HepG2 (cell line): ENCODE data around the gene THADA. TPM values are rescaled to one million over a fixed set of nuclear protein-coding genes. Genes with fewer than 3 reads are reported as not detected.

ENCODE experiments used
- ATAC-seq: fragments of 200-7000 bp; cut with Tn5 transposase; 3 replicates; pipeline ENCODE4 v1.9.1; 2020; ENCODE audit warnings: mild to moderate bottlenecking, moderate library complexity
- BruUV-seq: library from RNA; stranded (reverse); fragments of 400-500 nt; replicated peaks from 2 replicates; lab custom pipeline; 2021; lab: Mats Ljungman, UMichigan
- CTCF ChIA-PET: fragments of 300-600 bp; formaldehyde crosslinking; extraction: SDS; loops from one replicate; lab custom pipeline; 2021; ENCODE audit warnings: low total read pairs, inconsistent platforms, low intra/inter-chr PET ratio; lab: Yijun Ruan, JAX
- POLR2A ChIA-PET: fragments of 350-600 bp; sonication (Branson Sonifier 250); formaldehyde crosslinking; loops from one replicate; lab custom pipeline; 2020; ENCODE audit warnings: antibody characterized with exemption, inconsistent platforms; lab: Yijun Ruan, JAX
- DNase-seq: peaks from one replicate; pipeline ENCODE4 v3.0.0-alpha.2; 2015; ENCODE audit warnings: low spot score
- FAIRE-seq: peaks from 3 replicates; lab custom pipeline; 2011; peaks lifted over from hg19 to GRCh38; lab: Jason Lieb, UNC
- H2AFZ ChIP-seq: one replicate; pipeline ENCODE4 v1.6.1; 2011; ENCODE audit warnings: low read length, inconsistent platforms
- H3K27ac ChIP-seq: fragments of 300-600 bp; 3 replicates; pipeline ENCODE4 v1.8.0; 2011; ENCODE audit warnings: mixed run types, mild to moderate bottlenecking, mixed read lengths, low read length, inconsistent platforms; ENCODE audit not compliant: insufficient read depth; ENCODE audit errors: extremely low read length
- H3K27me3 ChIP-seq, 2 experiments: fragments of 200-600 bp in 1 of 2; 2 replicates in 1 of 2; 3 replicates in 1 of 2; pipeline versions ENCODE4 v1.6.0 to v1.8.0; 2011; ENCODE audit warnings: low read length in 2 of 2, mild to moderate bottlenecking in 2 of 2, moderate library complexity in 2 of 2, inconsistent platforms in 1 of 2; ENCODE audit not compliant: insufficient read depth in 2 of 2, control insufficient read depth in 1 of 2
- H3K36me3 ChIP-seq, 2 experiments: fragments of 200-600 bp in 1 of 2; replicated peaks in 1 of 2; 2 replicates in 1 of 2; 3 replicates in 1 of 2; pipeline versions ENCODE4 v1.5.1 to v1.8.0; 2011; ENCODE audit warnings: low read length in 2 of 2, inconsistent platforms in 1 of 2; ENCODE audit not compliant: insufficient read depth in 2 of 2, control insufficient read depth in 1 of 2
- H3K4me1 ChIP-seq: 2 replicates; pipeline ENCODE4 v1.5.1; 2012; ENCODE audit warnings: low read length, inconsistent platforms; ENCODE audit not compliant: insufficient read depth
- H3K4me2 ChIP-seq: 2 replicates; pipeline ENCODE4 v1.6.0; 2011; ENCODE audit warnings: low read depth, low read length, inconsistent platforms
- H3K4me3 ChIP-seq, 3 experiments: fragments of 200-600 bp in 1 of 3; sonication (generic), shearing (Covaris generic) in 1 of 3; replicated peaks in 1 of 3; 2 replicates each; pipeline ENCODE4 v1.5.1; 2011 to 2016; ENCODE audit warnings: low read length in 3 of 3, inconsistent platforms in 2 of 3, low read depth in 2 of 3, mild to moderate bottlenecking in 2 of 3, control low read depth in 1 of 3, mixed read lengths in 1 of 3; ENCODE audit not compliant: insufficient read depth in 1 of 3
- H3K79me2 ChIP-seq: one replicate; pipeline ENCODE4 v1.6.1; 2011; ENCODE audit warnings: low read length, inconsistent platforms; ENCODE audit not compliant: insufficient read depth
- H3K9ac ChIP-seq: 2 replicates; pipeline ENCODE4 v1.6.0; 2011; ENCODE audit warnings: mild to moderate bottlenecking, low read depth, low read length, inconsistent platforms; ENCODE audit not compliant: insufficient read depth
- H3K9me3 ChIP-seq: 2 replicates; pipeline ENCODE4 v1.5.1; 2012; ENCODE audit warnings: mild to moderate bottlenecking, low read length
- H4K20me1 ChIP-seq: 2 replicates; pipeline ENCODE4 v1.6.0; 2011; ENCODE audit warnings: inconsistent platforms, mild to moderate bottlenecking, low read length, moderate library complexity; ENCODE audit not compliant: insufficient read depth
- DNMT3B ChIP-seq: conservative IDR thresholded peaks from 2 replicates; pipeline ENCODE4 v1.6.1; 2016; ENCODE audit warnings: missing biosample characterization, control low read depth
- FOSL1 ChIP-seq: sonication (generic); formaldehyde crosslinking; IDR thresholded peaks from 2 replicates; pipeline ENCODE4 v1.9.0; 2021; ENCODE audit warnings: missing genetic modification reagents, borderline replicate concordance
- MYNN ChIP-seq: sonication (generic); formaldehyde crosslinking; IDR thresholded peaks from 2 replicates; pipeline ENCODE4 v1.4.0; 2020; ENCODE audit warnings: mild to moderate bottlenecking, low read depth, missing genetic modification reagents
- ZMYM4 ChIP-seq: sonication (generic); formaldehyde crosslinking; IDR thresholded peaks from 2 replicates; pipeline ENCODE4 v1.8.1; 2023; ENCODE audit warnings: mild to moderate bottlenecking, missing genetic modification reagents
- ZNF567 ChIP-seq: sonication (generic); formaldehyde crosslinking; IDR thresholded peaks from 2 replicates; pipeline ENCODE4 v1.8.1; 2023; ENCODE audit warnings: mild to moderate bottlenecking, missing genetic modification reagents, borderline replicate concordance
- WGBS: methylation state at CpG from one replicate; pipeline ENCODE4 v1.1.6; 2017; ENCODE audit warnings: low lambda C conversion rate; 5-methylcytosine and 5-hydroxymethylcytosine counted together
- in situ Hi-C: cut with HindIII; loops from 2 replicates; pipeline ENCODE4 v1.10.0; 2017; ENCODE audit warnings: low pct_unique_long_range_greater_than_20kb; ENCODE audit not compliant: extremely low pct_ligation_motif_present
- intact Hi-C: fragments of 100-400 bp; cut with micrococcal nuclease; formaldehyde crosslinking; loops from one replicate; pipeline ENCODE4 v1.10.0; 2022; ENCODE audit not compliant: unreplicated experiment
- polyA plus RNA-seq, 8 experiments: library from polyadenylated mRNA; depleted of rRNA in 3 of 8; stranded (reverse) in 7 of 8; unstranded in 1 of 8; fragments of >200 nt; fragmentation: Illumina TruSeq in 4 of 8; extraction: Trizol in 4 of 8; gene quantifications; 2 replicates each; pipeline versions ENCODE4 v1.2.1 to v1.2.3, GENCODE V29; 2011 to 2016; ENCODE audit warnings: low read depth in 4 of 8, missing spikeins in 1 of 8, mixed read lengths in 1 of 8; ENCODE audit not compliant: insufficient read depth in 1 of 8
- total RNA-seq, 5 experiments: library from RNA; depleted of rRNA; stranded (reverse); fragments of >200 nt; fragmentation: Illumina TruSeq; extraction: Trizol; gene quantifications; 2 replicates each; pipeline ENCODE4 v1.2.3, GENCODE V29; 2016; ENCODE audit warnings: low read depth in 1 of 5
- TF ChIP-seq, protein P1 (sequence below): sonication (generic); formaldehyde crosslinking; conservative IDR thresholded peaks from 2 replicates; pipeline ENCODE4 v1.8.0; 2022; ENCODE audit warnings: mild to moderate bottlenecking, moderate library complexity, missing genetic modification reagents
- TF ChIP-seq, protein P2 (sequence below): sonication (generic); formaldehyde crosslinking; IDR thresholded peaks from 2 replicates; pipeline ENCODE4 v1.4.0; 2020; ENCODE audit warnings: missing genetic modification reagents
- TF ChIP-seq, protein P3 (sequence below): sonication (generic); formaldehyde crosslinking; IDR thresholded peaks from 2 replicates; pipeline ENCODE4 v1.5.1; 2020; ENCODE audit warnings: missing genetic modification reagents, mild to moderate bottlenecking, borderline replicate concordance

THADA gene
- total and polyA plus RNA-seq, 2 of the 13 experiments (the other 11 are each of a cell fraction or from before 2014, with no cell fraction given) = 12.7 to 21.7 TPM

DNA sequence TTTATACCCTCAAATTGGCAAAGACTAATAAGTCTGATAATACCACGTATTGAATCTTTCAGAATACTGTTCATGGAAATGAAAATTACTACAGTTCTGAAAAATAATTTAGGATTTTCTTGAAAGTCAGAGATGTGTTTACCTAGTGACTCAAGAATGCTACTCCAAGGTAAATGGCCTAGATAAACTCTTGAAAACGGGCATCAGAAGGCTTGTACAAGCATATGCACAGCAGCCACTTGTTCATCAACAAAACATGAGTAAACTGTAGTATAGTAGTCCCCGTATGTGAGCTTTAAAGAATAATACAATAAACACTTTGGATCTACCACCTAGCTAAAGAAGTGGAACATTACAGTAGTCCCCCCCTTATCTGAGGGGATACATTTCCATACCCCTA lies 157.5 kb downstream of the THADA start:
- Histone ChIP-seq H4K20me1 (no peaks in the 10 kb centered on the region), H3K36me3 (0 out of 5 replicates have a peak, but pooled peaks cover 0 to 2% of the 10 kb centered on the region in 2 experiments), H3K9me3 (no peaks in the 10 kb centered on the region), H3K4me3 (no peak overlapping the region), H3K4me2 (no peak overlapping the region), H3K27ac (no peak overlapping the region), H3K27me3 (no peaks in the 10 kb centered on the region), H3K79me2 (no peaks in the 10 kb centered on the region), H3K4me1 (peaks cover 27% of the 10 kb centered on the region), H2AFZ (no peak overlapping the region), H3K9ac (no peak overlapping the region)
- intact Hi-C loops = no loop called here
- CTCF ChIA-PET = no interaction called here
- POLR2A ChIA-PET = no interaction called here
- DNase-seq (no peak), FAIRE-seq (no peak)
- TF ChIP-seq FOSL1 (CRISPR knock-in tag) = no peak
- TF ChIP-seq, all 625 proteins: peak for 0
- in situ Hi-C loops = no loop called here
- 71% methylated on average over 3 of the region's 3 CpGs for WGBS
- ATAC-seq = no peak
- no TSS peak for BruUV-seq

- BruUV-seq = no TSS peak
- Histone ChIP-seq H4K20me1 (no peaks in the 10 kb centered on the region), H3K27me3 (no peaks in the 10 kb centered on the region), H3K27ac (no peak overlapping the region), H3K9ac (no peak overlapping the region), H3K79me2 (no peaks in the 10 kb centered on the region), H3K4me1 (peaks cover 18% of the 10 kb centered on the region), H3K4me2 (no peak overlapping the region), H3K4me3 (no peak overlapping the region), H3K36me3 (0 out of 5 replicates have a peak, but pooled peaks cover 0 to 2% of the 10 kb centered on the region in 2 experiments), H2AFZ (no peak overlapping the region), H3K9me3 (no peaks in the 10 kb centered on the region)
- in situ Hi-C loops (no loop called here), intact Hi-C loops (no loop called here)
- no peak for FAIRE-seq
- ChIA-PET POLR2A (interaction anchor here (1.7 kb wide), 1 partner anchor 11 kb away, joined by 5 read pairs; no protein-coding TSS in a partner anchor), CTCF (no interaction called here)
- 92% methylated on average over 2 of the region's 2 CpGs for WGBS
- DNase-seq = no peak
- no peak for ATAC-seq
- TF ChIP-seq ZNF567 (CRISPR knock-in tag) (no peak), ZMYM4 (CRISPR knock-in tag) (no peak), MYNN (CRISPR knock-in tag) (no peak), DNMT3B (no peak)
- TF ChIP-seq, protein P1, sequence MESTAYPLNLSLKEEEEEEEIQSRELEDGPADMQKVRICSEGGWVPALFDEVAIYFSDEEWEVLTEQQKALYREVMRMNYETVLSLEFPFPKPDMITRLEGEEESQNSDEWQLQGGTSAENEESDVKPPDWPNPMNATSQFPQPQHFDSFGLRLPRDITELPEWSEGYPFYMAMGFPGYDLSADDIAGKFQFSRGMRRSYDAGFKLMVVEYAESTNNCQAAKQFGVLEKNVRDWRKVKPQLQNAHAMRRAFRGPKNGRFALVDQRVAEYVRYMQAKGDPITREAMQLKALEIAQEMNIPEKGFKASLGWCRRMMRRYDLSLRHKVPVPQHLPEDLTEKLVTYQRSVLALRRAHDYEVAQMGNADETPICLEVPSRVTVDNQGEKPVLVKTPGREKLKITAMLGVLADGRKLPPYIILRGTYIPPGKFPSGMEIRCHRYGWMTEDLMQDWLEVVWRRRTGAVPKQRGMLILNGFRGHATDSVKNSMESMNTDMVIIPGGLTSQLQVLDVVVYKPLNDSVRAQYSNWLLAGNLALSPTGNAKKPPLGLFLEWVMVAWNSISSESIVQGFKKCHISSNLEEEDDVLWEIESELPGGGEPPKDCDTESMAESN (CRISPR knock-in tag) = no peak
- TF ChIP-seq, protein P2, sequence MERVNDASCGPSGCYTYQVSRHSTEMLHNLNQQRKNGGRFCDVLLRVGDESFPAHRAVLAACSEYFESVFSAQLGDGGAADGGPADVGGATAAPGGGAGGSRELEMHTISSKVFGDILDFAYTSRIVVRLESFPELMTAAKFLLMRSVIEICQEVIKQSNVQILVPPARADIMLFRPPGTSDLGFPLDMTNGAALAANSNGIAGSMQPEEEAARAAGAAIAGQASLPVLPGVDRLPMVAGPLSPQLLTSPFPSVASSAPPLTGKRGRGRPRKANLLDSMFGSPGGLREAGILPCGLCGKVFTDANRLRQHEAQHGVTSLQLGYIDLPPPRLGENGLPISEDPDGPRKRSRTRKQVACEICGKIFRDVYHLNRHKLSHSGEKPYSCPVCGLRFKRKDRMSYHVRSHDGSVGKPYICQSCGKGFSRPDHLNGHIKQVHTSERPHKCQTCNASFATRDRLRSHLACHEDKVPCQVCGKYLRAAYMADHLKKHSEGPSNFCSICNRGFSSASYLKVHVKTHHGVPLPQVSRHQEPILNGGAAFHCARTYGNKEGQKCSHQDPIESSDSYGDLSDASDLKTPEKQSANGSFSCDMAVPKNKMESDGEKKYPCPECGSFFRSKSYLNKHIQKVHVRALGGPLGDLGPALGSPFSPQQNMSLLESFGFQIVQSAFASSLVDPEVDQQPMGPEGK (CRISPR knock-in tag) = no peak
- TF ChIP-seq, protein P3, sequence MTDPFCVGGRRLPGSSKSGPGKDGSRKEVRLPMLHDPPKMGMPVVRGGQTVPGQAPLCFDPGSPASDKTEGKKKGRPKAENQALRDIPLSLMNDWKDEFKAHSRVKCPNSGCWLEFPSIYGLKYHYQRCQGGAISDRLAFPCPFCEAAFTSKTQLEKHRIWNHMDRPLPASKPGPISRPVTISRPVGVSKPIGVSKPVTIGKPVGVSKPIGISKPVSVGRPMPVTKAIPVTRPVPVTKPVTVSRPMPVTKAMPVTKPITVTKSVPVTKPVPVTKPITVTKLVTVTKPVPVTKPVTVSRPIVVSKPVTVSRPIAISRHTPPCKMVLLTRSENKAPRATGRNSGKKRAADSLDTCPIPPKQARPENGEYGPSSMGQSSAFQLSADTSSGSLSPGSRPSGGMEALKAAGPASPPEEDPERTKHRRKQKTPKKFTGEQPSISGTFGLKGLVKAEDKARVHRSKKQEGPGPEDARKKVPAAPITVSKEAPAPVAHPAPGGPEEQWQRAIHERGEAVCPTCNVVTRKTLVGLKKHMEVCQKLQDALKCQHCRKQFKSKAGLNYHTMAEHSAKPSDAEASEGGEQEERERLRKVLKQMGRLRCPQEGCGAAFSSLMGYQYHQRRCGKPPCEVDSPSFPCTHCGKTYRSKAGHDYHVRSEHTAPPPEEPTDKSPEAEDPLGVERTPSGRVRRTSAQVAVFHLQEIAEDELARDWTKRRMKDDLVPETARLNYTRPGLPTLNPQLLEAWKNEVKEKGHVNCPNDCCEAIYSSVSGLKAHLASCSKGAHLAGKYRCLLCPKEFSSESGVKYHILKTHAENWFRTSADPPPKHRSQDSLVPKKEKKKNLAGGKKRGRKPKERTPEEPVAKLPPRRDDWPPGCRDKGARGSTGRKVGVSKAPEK (CRISPR knock-in tag) = no peak
Observed at GRCh38 chr2:43437363-43437762, 158.5 kb downstream of the THADA start.
